Astrocyte (in vitro differentiated cells and primary cell): ENCODE measurements around the gene ASIC3. TPM values are rescaled to one million over a fixed set of nuclear protein-coding genes. Genes with fewer than 3 reads are reported as not detected.

Experiments used
- DNase-seq: peaks from one replicate; pipeline ENCODE4 v3.0.0-alpha.2; 2010; ENCODE audit warnings: low read depth
- FAIRE-seq: peaks from 2 replicates; lab custom pipeline; 2011; peaks lifted over from hg19 to GRCh38; lab: Jason Lieb, UNC
- H2AFZ ChIP-seq: 2 replicates; pipeline ENCODE4 v1.6.0; 2012; ENCODE audit warnings: low read depth, low read length, inconsistent platforms
- H3K27ac ChIP-seq: 2 replicates; pipeline ENCODE4 v1.5.1; 2011; ENCODE audit warnings: low read depth, low read length, inconsistent platforms
- H3K27me3 ChIP-seq: 2 replicates; pipeline ENCODE4 v1.6.0; 2011; ENCODE audit warnings: low read length, inconsistent platforms; ENCODE audit not compliant: insufficient read depth
- H3K36me3 ChIP-seq: 2 replicates; pipeline ENCODE4 v1.5.1; 2011; ENCODE audit warnings: low read length, inconsistent platforms; ENCODE audit not compliant: insufficient read depth
- H3K4me1 ChIP-seq: 2 replicates; pipeline ENCODE4 v1.5.1; 2011; ENCODE audit warnings: low read length, inconsistent platforms; ENCODE audit not compliant: insufficient read depth
- H3K4me2 ChIP-seq: 2 replicates; pipeline ENCODE4 v1.6.0; 2012; ENCODE audit warnings: low read length, inconsistent platforms
- H3K4me3 ChIP-seq: 2 replicates; pipeline ENCODE4 v1.5.1; 2011; ENCODE audit warnings: low read depth, mild to moderate bottlenecking, low read length, inconsistent platforms; ENCODE audit not compliant: insufficient read depth
- H3K79me2 ChIP-seq: 2 replicates; pipeline ENCODE4 v1.6.0; 2012; ENCODE audit warnings: mild to moderate bottlenecking, low read length, inconsistent platforms; ENCODE audit not compliant: insufficient read depth
- H3K9ac ChIP-seq: 2 replicates; pipeline ENCODE4 v1.6.0; 2012; ENCODE audit warnings: mild to moderate bottlenecking, low read length, inconsistent platforms
- H3K9me3 ChIP-seq: 2 replicates; pipeline ENCODE4 v1.5.1; 2012; ENCODE audit warnings: low read depth, mild to moderate bottlenecking, low read length, inconsistent platforms; ENCODE audit not compliant: insufficient read depth
- H4K20me1 ChIP-seq: 2 replicates; pipeline ENCODE4 v1.6.0; 2012; ENCODE audit warnings: low read length, inconsistent platforms; ENCODE audit not compliant: insufficient read depth
- H3K27ac Mint-ChIP-seq: one replicate; pipeline ENCODE4 v1.8.0; 2021; ENCODE audit warnings: mild to moderate bottlenecking, mixed read lengths; ENCODE audit not compliant: unreplicated experiment
- H3K27me3 Mint-ChIP-seq: one replicate; pipeline ENCODE4 v1.8.0; 2021; ENCODE audit warnings: low read depth, mixed read lengths; ENCODE audit not compliant: unreplicated experiment
- H3K36me3 Mint-ChIP-seq: one replicate; pipeline ENCODE4 v1.8.0; 2021; ENCODE audit warnings: low read depth, mixed read lengths; ENCODE audit not compliant: unreplicated experiment
- H3K4me1 Mint-ChIP-seq: one replicate; pipeline ENCODE4 v1.8.0; 2021; ENCODE audit warnings: low read depth, mixed read lengths; ENCODE audit not compliant: unreplicated experiment
- H3K4me3 Mint-ChIP-seq: one replicate; pipeline ENCODE4 v1.8.0; 2021; ENCODE audit warnings: mild to moderate bottlenecking, moderate library complexity, mixed read lengths; ENCODE audit not compliant: unreplicated experiment
- H3K9me3 Mint-ChIP-seq: one replicate; pipeline ENCODE4 v1.8.0; 2021; ENCODE audit warnings: mild to moderate bottlenecking, mixed read lengths; ENCODE audit not compliant: unreplicated experiment
- EZH2 ChIP-seq: IDR thresholded peaks from 2 replicates; pipeline ENCODE4 v1.6.1; 2012; ENCODE audit warnings: mild to moderate bottlenecking, low read length, inconsistent platforms; ENCODE audit not compliant: insufficient read depth
- total RNA-seq: library from RNA; stranded (reverse); gene quantifications from 2 replicates; pipeline ENCODE4 v1.2.1, GENCODE V29; 2021
- TF ChIP-seq, protein P1 (sequence below): IDR thresholded peaks from 2 replicates; pipeline ENCODE4 v1.5.1; 2011; ENCODE audit warnings: low read depth, mild to moderate bottlenecking, inconsistent platforms, low read length, moderate library complexity; ENCODE audit not compliant: insufficient read depth

Gene ASIC3
- total RNA-seq, 1 donor from 2014 or later: 3.9 TPM

DNA sequence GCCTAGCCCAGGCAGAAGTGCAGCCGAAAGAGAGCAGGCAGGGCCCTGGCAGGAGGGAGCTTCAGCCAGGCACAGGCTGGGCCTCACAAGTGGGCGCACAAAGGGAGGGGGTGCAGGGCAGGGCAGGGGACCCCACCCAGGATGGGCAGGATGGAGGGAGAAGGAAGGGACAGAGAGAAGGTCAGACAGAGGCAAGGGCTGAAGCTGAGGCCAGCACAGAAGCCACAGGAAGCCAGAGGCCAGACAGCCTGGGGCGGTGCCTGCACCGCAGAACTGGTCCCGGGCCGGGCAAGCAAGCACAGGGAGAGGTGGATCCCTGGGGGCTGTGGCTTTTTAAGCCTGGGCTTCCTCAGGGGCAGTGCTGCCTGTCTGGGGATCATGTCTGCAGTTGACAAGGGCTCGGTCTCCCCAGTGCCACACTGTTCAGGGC is 40.8 kb upstream of the ASIC3 start:
- no peak for DNase-seq
- no peak overlapping the region for H3K27ac ChIP-seq
- H3K27me3 ChIP-seq: peaks cover 4% of the 10 kb centered on the region
- peaks cover 5% of the 10 kb centered on the region for H3K4me1 ChIP-seq
- H3K79me2 ChIP-seq: no peaks in the 10 kb centered on the region
- Mint-ChIP-seq H3K27ac (no peak overlapping the region), H3K4me3 (no peak overlapping the region), H3K27me3 (peaks cover 36% of the 10 kb centered on the region), H3K36me3 (peaks cover under 1% of the 10 kb centered on the region), H3K9me3 (no peaks in the 10 kb centered on the region), H3K4me1 (peaks cover 11% of the 10 kb centered on the region)
- TF ChIP-seq, protein P1, sequence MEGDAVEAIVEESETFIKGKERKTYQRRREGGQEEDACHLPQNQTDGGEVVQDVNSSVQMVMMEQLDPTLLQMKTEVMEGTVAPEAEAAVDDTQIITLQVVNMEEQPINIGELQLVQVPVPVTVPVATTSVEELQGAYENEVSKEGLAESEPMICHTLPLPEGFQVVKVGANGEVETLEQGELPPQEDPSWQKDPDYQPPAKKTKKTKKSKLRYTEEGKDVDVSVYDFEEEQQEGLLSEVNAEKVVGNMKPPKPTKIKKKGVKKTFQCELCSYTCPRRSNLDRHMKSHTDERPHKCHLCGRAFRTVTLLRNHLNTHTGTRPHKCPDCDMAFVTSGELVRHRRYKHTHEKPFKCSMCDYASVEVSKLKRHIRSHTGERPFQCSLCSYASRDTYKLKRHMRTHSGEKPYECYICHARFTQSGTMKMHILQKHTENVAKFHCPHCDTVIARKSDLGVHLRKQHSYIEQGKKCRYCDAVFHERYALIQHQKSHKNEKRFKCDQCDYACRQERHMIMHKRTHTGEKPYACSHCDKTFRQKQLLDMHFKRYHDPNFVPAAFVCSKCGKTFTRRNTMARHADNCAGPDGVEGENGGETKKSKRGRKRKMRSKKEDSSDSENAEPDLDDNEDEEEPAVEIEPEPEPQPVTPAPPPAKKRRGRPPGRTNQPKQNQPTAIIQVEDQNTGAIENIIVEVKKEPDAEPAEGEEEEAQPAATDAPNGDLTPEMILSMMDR: no peak
- TF ChIP-seq EZH2: no peak
- H3K36me3 ChIP-seq: no peaks in the 10 kb centered on the region
- no peaks in the 10 kb centered on the region for H4K20me1 ChIP-seq
- H3K4me3 ChIP-seq: no peak overlapping the region
- no peak overlapping the region for H3K4me2 ChIP-seq
- H3K9me3 ChIP-seq: no peaks in the 10 kb centered on the region
- H3K9ac ChIP-seq: no peak overlapping the region
- FAIRE-seq: no peak
- no peak overlapping the region for H2AFZ ChIP-seq

DNA sequence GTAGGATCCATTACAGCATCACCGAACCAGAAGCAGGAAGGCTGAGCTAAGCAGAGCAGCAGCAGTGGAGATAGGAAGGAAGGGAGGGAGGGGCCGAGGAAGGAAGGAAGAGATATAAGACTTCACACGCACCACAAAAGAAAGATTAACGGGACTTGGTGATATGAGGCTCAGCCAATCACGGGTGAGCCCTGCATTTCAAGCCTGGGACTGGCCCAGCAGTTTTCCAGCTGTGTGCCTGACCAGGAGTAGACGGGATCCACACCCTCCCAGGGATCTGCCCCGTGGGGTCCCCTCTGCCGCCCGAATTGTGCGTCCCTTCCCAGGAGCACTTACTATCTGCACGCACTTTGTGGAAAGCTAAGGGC is 40.2 kb upstream of the ASIC3 start:
- peak overlapping the region; percentile 58 for H3K4me2 ChIP-seq
- DNase-seq: no peak
- no peak overlapping the region for H3K27ac ChIP-seq
- H3K9me3 ChIP-seq: no peaks in the 10 kb centered on the region
- H3K36me3 ChIP-seq: no peaks in the 10 kb centered on the region
- peaks cover 8% of the 10 kb centered on the region for H3K27me3 ChIP-seq
- H2AFZ ChIP-seq: no peak overlapping the region
- Mint-ChIP-seq H3K4me1 (peaks cover 15% of the 10 kb centered on the region), H3K4me3 (no peak overlapping the region), H3K36me3 (peaks cover 4% of the 10 kb centered on the region), H3K27me3 (peaks cover 40% of the 10 kb centered on the region), H3K9me3 (no peaks in the 10 kb centered on the region), H3K27ac (no peak overlapping the region)
- H3K9ac ChIP-seq: no peak overlapping the region
- no peak overlapping the region for H3K4me3 ChIP-seq
- no peak for FAIRE-seq
- H3K4me1 ChIP-seq: peaks cover 5% of the 10 kb centered on the region
- H3K79me2 ChIP-seq: no peaks in the 10 kb centered on the region
- no peaks in the 10 kb centered on the region for H4K20me1 ChIP-seq
- TF ChIP-seq, protein P1: no peak
- no peak for TF ChIP-seq EZH2

DNA sequence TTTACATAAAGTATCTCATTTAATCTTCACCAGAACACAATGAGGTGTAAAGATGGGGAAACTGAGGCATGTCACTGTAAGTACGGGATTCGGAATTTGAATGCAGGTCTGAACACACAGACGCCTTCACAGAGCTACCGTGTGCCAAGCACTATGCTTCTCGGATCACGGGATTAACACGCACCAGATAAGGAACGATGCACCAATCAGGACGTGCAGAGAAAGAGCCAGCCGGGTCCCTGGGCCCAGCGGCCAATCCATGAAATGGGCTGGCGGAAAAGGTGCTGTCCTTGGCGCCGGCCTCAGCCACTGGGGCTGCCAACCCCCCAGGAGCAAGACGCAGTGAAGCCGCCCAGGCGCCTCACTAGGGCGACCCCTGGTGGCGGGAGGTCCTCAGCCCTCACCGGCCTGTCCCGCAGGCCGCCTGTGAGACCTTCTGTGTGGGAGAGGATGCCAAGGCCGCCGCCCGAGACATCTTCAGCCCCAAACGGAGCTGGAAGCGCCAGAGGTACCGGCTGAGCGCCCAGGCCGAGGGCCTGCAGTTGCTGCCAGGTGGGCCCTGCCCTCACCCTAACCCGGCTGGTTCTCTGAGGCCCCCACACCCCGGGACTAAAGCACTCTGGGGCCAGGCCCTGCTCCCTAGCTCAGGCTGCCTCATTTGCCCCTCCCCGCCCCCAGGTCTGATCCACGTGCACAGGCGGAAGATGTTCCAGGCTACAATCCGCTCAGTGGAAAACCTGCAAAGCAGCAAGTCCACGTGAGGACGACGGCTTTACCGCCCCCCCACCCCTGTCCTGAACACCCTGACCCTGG is 39.6 kb upstream of the ASIC3 start:
- peak overlapping the region; percentile 41 for H3K27ac Mint-ChIP-seq
- peak overlapping the region; percentile 58 for H3K4me2 ChIP-seq
- no peak overlapping the region for H3K27ac ChIP-seq
- TF ChIP-seq EZH2: no peak
- TF ChIP-seq, protein P1: peak; percentile 46
- H3K4me3 ChIP-seq: peak overlapping the region; percentile 24
- no peaks in the 10 kb centered on the region for H3K9me3 Mint-ChIP-seq
- H3K27me3 ChIP-seq: peaks cover 7% of the 10 kb centered on the region
- no peaks in the 10 kb centered on the region for H3K79me2 ChIP-seq
- no peak for FAIRE-seq
- no peak overlapping the region for H3K9ac ChIP-seq
- H3K9me3 ChIP-seq: no peaks in the 10 kb centered on the region
- no peaks in the 10 kb centered on the region for H3K36me3 ChIP-seq
- H3K36me3 Mint-ChIP-seq: peaks cover 4% of the 10 kb centered on the region
- no peak for DNase-seq
- peak overlapping the region; percentile 41 for H2AFZ ChIP-seq
- peaks cover 15% of the 10 kb centered on the region for H3K4me1 Mint-ChIP-seq
- H3K4me3 Mint-ChIP-seq: no peak overlapping the region
- peaks cover 7% of the 10 kb centered on the region for H3K4me1 ChIP-seq
- no peaks in the 10 kb centered on the region for H4K20me1 ChIP-seq
- H3K27me3 Mint-ChIP-seq: peaks cover 35% of the 10 kb centered on the region
